Measurements from ENCODE around the gene SLC39A11. TPM values are rescaled to one million over a fixed set of nuclear protein-coding genes. Genes with fewer than 3 reads are reported as not detected.

The SLC39A11 gene
- total RNA-seq, 2 experiments from 2014 or later, result 25.6 to 51.5 TPM

DNA sequence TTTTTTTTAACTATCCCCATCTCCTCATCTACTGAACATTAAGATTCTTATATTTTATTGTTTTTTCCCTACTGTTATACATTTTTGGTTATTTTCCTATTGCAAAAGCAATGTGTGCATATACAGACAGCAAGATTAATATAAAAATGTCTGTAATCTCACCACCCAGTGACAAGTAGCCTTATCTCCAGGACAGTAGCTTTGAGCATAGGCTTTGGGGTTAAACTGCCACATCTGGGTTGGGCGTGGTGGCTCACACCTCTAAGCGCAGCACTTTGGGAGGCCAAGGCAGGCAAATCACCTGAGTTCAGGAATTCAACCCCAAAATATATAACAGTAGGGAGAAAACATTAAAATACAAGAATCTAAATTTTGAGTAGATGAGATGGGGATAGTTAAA, 44.9 kb upstream of the SLC39A11 start:
- intact Hi-C loops (cut with micrococcal nuclease; ENCODE audit: unreplicated experiment), result no loop called here
- Histone ChIP-seq H3K36me3 (ENCODE audit: insufficient read depth, low read length) (no peaks in the 10 kb centered on the region), H3K9me2 (ENCODE audit: insufficient read depth, low read length) (no peaks in the 10 kb centered on the region), H3K9me3 (ENCODE audit: low read length) (peaks cover 7% of the 10 kb centered on the region; the same call in 1 of the 2 replicates), H3K4me3 (ENCODE audit: low read depth, low read length, poor library complexity, severe bottlenecking) (no peak overlapping the region), H4K20me1 (ENCODE audit: insufficient read depth, low read length) (no peaks in the 10 kb centered on the region), H2AFZ (ENCODE audit: low read length) (no peak overlapping the region), H3K4me2 (ENCODE audit: low read length) (no peak overlapping the region), H3K4me1 (ENCODE audit: insufficient read depth, low read length, poor library complexity, severe bottlenecking) (peaks cover 6% of the 10 kb centered on the region), H3K27ac (ENCODE audit: low read depth, low read length, poor library complexity, severe bottlenecking) (no peak overlapping the region), H3K79me2 (ENCODE audit: insufficient read depth, low read depth, low read length) (no peaks in the 10 kb centered on the region)
- POLR2A ChIA-PET, result no interaction called here
- no peak for DNase-seq (ENCODE audit: low spot score)
- CTCF ChIA-PET (ENCODE audit: unreplicated experiment), result no interaction called here
- no TSS peak for BruUV-seq (replicated peaks)
- TF ChIP-seq, protein P1, sequence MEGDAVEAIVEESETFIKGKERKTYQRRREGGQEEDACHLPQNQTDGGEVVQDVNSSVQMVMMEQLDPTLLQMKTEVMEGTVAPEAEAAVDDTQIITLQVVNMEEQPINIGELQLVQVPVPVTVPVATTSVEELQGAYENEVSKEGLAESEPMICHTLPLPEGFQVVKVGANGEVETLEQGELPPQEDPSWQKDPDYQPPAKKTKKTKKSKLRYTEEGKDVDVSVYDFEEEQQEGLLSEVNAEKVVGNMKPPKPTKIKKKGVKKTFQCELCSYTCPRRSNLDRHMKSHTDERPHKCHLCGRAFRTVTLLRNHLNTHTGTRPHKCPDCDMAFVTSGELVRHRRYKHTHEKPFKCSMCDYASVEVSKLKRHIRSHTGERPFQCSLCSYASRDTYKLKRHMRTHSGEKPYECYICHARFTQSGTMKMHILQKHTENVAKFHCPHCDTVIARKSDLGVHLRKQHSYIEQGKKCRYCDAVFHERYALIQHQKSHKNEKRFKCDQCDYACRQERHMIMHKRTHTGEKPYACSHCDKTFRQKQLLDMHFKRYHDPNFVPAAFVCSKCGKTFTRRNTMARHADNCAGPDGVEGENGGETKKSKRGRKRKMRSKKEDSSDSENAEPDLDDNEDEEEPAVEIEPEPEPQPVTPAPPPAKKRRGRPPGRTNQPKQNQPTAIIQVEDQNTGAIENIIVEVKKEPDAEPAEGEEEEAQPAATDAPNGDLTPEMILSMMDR (conservative IDR thresholded peaks at IDR 0.05; ENCODE audit: low read length), result no peak
- TF ChIP-seq EZH2phosphoT487 (IDR thresholded peaks at IDR 0.05; ENCODE audit: borderline replicate concordance, low read depth, low read length), result no peak

DNA sequence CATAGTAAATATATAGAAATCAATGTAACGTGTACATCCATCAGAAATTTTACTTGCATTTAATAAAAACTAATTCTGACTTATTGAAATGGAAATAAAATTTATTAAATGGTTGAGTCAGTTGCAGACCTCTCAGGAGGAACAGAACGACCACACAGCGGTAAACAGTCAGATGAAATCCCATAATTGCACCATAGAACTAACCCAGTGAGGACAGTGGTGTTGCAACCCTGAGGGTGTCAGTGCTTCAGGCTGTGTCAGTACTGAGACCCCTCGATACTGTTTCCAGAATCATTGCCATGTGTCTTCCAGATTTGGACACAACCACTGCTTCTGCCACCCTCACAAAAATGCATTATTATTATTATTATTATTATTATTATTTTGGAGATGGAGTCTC, 43.3 kb upstream of the SLC39A11 start:
- POLR2A ChIA-PET, result interaction anchor here (0.7 kb wide), 1 partner anchor 18 kb away, joined by 3 read pairs; no protein-coding TSS in a partner anchor
- Histone ChIP-seq H4K20me1 (ENCODE audit: insufficient read depth, low read length) (no peaks in the 10 kb centered on the region), H3K9me3 (ENCODE audit: low read length) (peaks cover 7% of the 10 kb centered on the region; the same call in 1 of the 2 replicates), H3K9me2 (ENCODE audit: insufficient read depth, low read length) (no peaks in the 10 kb centered on the region), H3K4me3 (ENCODE audit: low read depth, low read length, poor library complexity, severe bottlenecking) (no peak overlapping the region), H2AFZ (ENCODE audit: low read length) (no peak overlapping the region), H3K27ac (ENCODE audit: low read depth, low read length, poor library complexity, severe bottlenecking) (no peak overlapping the region), H3K36me3 (ENCODE audit: insufficient read depth, low read length) (no peaks in the 10 kb centered on the region), H3K4me2 (ENCODE audit: low read length) (no peak overlapping the region), H3K4me1 (ENCODE audit: insufficient read depth, low read length, poor library complexity, severe bottlenecking) (peaks cover 13% of the 10 kb centered on the region), H3K79me2 (ENCODE audit: insufficient read depth, low read depth, low read length) (no peaks in the 10 kb centered on the region)
- no peak for TF ChIP-seq EZH2phosphoT487 (IDR thresholded peaks at IDR 0.05; ENCODE audit: borderline replicate concordance, low read depth, low read length)
- TF ChIP-seq, protein P1 (conservative IDR thresholded peaks at IDR 0.05; ENCODE audit: low read length), result no peak
- no peak for DNase-seq (ENCODE audit: low spot score)
- CTCF ChIA-PET (ENCODE audit: unreplicated experiment), result no interaction called here
- BruUV-seq (replicated peaks), result no TSS peak
- intact Hi-C loops (cut with micrococcal nuclease; ENCODE audit: unreplicated experiment), result no loop called here

DNA sequence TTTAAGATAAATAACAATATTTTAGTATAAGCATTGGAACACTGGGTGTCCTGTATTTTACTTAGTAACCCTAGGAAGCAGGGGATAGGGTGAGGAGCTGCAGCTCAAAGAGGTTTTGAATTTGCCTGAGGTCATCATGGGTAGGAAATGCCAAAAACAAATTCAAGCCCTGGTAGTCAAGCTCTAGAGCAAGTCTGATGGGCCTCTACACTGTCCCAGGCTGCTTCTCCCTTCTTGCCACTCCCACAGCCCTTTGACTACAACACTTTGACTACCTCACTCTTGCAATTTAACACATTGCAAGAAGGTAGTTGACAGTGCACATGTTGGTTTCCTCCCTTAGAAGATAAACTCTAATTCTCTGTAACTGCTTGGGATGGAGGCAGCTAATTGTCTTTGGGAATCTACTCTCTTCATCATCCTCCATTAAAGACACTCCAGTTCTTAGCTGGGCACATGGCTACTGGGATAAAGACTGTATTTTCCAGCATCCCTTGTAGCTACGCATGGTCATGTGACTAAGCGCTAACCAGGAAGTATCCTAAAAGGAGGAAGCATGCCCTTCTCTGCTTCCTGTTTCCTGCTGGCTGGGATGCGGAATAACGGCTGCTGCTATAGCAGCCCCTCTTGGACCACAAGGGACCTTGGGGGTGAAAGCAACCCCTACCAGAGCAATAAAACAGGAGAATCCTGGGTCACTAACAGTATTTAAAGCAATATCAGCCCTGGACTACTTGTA, 41.6 kb upstream of the SLC39A11 start:
- H2AFZ ChIP-seq (ENCODE audit: low read length), result peak overlapping the region; percentile 75
- no peaks in the 10 kb centered on the region for H3K79me2 ChIP-seq (ENCODE audit: insufficient read depth, low read depth, low read length)
- no peak overlapping the region for H3K4me2 ChIP-seq (ENCODE audit: low read length)
- TF ChIP-seq, protein P1 (conservative IDR thresholded peaks at IDR 0.05; ENCODE audit: low read length), result no peak
- TF ChIP-seq EZH2phosphoT487 (IDR thresholded peaks at IDR 0.05; ENCODE audit: borderline replicate concordance, low read depth, low read length), result no peak
- no peak overlapping the region for H3K4me3 ChIP-seq (ENCODE audit: low read depth, low read length, poor library complexity, severe bottlenecking)
- ChIA-PET CTCF (ENCODE audit: unreplicated experiment) (interaction anchor here (1.1 to 1.2 kb wide), 2 partner anchors 10 to 407 kb away, joined by 3 to 4 read pairs; no protein-coding TSS in a partner anchor), POLR2A (interaction anchor here (0.7 to 1.3 kb wide), 6 partner anchors 10 to 195 kb away, joined by 3 to 8 read pairs (median 4); partner anchors contain the start of gene COG1)
- H3K9me3 ChIP-seq (ENCODE audit: low read length), result peaks cover 7% of the 10 kb centered on the region; the same call in 1 of the 2 replicates
- H3K9me2 ChIP-seq (ENCODE audit: insufficient read depth, low read length), result no peaks in the 10 kb centered on the region
- no peaks in the 10 kb centered on the region for H3K36me3 ChIP-seq (ENCODE audit: insufficient read depth, low read length)
- H4K20me1 ChIP-seq (ENCODE audit: insufficient read depth, low read length), result no peaks in the 10 kb centered on the region
- peak; percentile 16 for DNase-seq (ENCODE audit: low spot score)
- H3K4me1 ChIP-seq (ENCODE audit: insufficient read depth, low read length, poor library complexity, severe bottlenecking), result peaks cover 13% of the 10 kb centered on the region
- no TSS peak for BruUV-seq (replicated peaks)
- no peak overlapping the region for H3K27ac ChIP-seq (ENCODE audit: low read depth, low read length, poor library complexity, severe bottlenecking)
- intact Hi-C loops (cut with micrococcal nuclease; ENCODE audit: unreplicated experiment), result no loop called here

Measured in OCI-LY7 (cell line).